Dedifferentiated amniotic fluid mesenchymal stem cell (primary cell): ENCODE measurements around the gene PTH2.

Source experiments
- DNase-seq: peaks from one replicate; pipeline ENCODE4 v3.0.0-alpha.2; 2016; ENCODE audit errors: extremely low spot score

The PTH2 gene

DNA sequence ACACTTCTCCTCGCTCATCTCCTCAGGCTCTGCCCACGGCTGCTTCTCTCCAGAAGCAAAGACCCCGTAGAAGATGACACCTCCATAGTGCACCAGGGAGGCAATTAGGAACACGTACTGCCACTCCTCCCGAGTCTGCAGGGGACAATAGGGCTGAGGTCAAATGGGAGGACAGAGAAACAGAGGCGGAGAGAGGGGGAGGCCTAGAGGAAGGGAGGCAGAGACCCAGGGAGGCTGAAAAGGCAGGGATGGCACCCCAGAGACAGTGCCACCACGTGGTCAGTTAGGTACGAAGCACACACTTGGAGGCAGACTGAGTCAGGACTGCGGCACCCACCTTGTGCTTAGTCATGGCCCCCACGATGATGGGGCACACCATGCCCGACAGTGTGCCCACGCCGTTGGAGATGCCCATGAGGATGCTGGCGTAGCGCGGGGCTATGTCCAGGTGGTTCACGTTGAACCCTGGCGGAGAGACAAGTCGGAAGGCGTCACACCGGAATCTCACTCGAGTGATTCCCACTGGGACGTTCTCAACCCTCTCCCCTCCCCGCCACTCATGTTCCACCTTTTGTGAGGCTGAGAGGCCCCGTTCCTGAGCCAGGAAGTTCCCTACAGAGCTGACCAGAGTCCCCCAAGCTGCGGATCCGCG, 7.6 kb upstream of the PTH2 start:
- no peak for DNase-seq

DNA sequence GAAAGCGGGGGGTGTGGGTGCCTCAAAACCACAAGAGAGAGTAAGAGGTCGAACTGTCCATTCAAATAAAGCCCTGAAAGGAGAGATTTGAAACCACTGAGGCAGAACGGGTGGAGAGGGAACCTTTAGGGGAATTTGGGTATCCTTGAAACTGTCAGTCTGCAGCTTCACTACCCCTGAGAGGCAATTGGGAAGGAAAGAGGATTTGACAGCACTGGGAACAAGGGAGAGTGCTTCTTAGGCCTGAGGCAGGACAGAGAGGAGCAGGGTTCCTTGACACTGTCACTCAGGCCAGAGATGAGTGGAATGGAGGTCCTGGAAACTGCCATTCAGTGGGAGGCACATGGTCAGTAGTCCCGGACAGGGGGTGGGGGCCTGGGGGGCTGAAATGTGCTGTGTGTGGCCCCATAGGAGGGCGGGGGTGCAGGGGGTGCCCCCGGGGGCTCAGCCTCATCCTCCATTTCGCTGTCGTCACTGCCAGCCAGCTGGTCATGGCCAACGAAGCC, 7.0 kb upstream of the PTH2 start:
- no peak for DNase-seq

DNA sequence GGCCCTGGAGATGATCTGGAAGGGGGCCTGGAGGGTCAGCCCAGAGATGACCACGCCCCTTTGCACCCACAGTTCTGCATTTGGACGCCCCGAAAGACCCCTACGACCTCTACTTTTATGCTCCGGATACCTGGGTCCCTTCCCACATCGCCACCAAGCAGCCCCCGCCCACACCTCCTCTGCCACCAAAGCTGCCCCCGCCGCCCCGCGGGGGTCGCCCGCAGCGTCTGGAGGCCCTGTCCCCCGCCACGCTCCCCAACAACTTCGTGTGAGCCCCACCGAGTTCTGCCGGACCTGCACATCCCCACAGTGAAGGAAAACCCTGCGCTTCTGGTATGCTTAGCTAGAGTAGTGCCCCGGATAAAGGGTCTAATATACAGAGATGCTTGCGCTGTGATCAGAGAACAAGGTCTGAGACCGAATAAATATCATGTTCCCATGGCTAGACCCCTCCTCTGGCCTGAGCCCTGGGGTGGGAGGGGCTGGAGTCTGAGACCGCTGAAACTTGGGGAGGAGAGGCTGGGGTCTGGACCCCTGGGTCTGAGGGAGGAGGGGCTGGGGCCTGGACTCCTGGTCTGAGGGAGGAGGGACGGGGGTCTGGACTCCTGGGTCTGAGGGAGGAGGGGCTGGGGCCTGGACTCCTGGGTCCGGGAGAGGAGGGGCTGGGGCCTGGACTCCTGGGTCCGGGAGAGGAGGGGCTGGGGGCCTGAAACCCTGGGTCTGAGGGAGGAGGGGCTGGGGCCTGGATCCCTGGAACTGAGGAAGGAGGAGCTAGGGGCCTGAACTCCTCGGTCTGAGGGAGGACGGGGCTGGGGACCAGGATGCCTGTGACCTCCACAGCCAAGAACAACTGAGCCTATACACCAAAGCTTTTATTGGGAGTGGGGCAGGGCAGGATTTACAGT, 5.6 kb upstream of the PTH2 start:
- no peak for DNase-seq

DNA sequence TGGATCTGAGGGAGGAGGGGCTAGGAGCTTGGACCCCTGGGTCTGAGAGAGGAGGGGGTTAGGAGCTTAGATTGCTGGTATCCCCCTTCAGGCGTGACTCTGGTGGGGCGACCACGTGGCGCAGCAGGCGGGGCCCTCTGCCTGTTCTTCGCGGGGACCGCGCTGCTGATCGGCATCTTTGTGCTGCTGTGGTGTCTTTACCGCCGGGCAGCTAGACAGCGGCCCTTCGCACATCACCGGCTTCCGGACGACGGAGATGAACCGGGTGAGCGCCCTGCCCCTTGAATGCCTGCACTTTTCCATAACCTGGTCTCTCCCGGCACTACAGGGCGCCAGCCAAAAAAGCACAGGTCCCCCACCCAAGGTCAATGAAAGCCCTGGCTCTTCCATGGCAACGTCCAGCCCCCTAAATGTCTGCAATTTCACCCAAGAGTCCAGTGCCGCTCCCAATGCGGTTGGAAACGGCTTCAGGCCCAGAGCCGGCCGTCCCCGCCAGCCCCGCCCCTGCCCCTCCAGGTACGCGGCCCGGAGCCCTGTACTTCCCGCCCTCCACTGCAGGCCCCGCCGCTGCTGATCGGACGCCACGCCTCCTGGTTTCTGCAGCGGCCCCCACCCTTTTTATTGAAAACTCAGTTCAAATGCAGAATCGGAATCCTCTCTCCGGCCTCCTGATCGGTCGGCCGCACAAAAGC, 4.8 kb upstream of the PTH2 start:
- no peak for DNase-seq

DNA sequence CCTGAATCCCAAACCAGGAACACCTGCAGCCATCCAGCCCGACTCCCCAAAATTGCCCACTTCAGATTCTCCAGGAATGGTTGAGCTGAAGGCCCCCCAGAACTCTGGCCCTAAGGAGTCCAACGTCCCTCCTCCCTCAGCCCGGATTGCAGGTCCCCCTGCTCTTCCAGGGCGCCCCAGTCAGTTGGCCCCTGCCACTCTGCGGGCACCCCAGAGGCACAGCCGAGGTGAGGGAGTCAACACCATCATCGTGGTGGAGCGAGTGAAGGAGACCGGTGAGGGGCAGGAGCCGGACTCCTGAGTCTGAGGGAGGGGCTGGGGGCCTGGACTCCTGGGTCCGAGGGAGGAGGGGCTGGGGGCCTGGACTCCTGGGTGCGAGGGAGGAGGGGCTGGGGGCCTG, 4.1 kb upstream of the PTH2 start:
- DNase-seq: no peak

DNA sequence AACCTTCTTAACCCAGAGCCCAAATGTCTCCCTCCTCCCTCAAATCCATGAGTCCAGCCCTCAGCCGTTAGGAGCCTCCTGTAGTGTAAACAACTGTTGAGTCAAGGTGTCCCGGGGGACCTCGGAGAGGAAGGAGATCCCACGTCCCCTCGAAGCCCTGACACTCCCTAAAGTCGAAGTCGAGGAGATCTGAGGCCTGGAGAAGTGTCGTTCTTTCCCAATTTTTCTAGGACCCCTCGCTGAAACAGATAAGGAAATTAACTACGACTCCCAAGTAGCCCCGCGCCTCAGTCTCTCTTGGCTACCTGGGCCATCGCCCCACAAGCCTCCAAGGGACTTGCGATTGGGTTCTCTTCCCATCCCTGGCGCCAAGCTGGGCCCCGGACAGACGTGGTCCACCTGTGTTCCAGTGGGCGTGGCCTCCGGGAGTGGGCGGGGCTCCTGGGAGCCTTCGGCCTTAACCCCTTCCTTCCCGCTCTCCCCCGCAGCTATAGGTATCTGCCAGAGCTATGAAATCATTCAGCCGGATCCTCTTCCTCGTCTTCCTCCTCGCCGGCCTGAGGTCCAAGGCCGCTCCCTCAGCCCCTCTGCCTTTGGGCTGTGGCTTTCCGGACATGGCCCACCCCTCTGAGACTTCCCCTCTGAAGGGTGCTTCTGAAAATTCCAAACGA, 2.8 kb upstream of the PTH2 start:
- no peak for DNase-seq

DNA sequence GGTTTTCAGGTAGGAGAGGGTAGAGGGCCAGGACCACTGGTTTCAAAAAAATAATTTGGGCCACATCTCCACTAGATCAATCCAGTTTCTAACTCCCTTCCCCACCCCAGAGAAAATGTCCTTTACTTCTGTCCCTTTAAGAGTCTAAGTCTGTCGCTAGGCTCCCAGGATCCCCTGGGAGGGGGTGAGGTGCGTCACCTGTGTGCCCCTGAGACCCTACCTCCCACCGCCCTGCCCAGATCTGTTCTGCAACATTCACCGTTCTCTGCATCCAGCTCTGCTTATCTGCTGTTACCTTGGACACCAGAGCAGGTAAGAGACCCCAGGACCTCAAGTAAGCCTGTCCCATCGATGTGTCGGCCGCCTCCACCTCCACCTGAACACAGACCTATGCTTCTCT, 1.9 kb upstream of the PTH2 start, which contains the start of gene GFY:
Gene GFY, plus strand, starts transcription at position 211 of the 400 bp plus-strand sequence. CDS start 1,043 bp downstream, outside the sequence.
- DNase-seq: no peak

DNA sequence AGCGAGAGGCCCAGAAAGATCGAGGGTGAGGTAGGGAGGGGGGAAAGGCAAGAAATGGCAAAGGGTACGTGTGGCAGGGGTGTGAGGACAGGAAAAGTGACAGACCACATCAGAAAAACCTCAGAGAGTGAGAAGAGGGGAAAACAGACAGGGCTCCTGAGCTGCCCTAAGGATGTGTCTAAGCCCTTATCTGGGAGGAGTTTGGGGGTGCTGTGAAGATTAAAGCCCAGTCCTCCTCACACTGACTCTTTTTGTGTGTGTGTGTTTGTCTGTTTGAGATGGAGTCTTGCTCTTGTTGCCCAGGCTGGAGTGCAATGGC, 703 bp upstream of the PTH2 start:
- DNase-seq: no peak

DNA sequence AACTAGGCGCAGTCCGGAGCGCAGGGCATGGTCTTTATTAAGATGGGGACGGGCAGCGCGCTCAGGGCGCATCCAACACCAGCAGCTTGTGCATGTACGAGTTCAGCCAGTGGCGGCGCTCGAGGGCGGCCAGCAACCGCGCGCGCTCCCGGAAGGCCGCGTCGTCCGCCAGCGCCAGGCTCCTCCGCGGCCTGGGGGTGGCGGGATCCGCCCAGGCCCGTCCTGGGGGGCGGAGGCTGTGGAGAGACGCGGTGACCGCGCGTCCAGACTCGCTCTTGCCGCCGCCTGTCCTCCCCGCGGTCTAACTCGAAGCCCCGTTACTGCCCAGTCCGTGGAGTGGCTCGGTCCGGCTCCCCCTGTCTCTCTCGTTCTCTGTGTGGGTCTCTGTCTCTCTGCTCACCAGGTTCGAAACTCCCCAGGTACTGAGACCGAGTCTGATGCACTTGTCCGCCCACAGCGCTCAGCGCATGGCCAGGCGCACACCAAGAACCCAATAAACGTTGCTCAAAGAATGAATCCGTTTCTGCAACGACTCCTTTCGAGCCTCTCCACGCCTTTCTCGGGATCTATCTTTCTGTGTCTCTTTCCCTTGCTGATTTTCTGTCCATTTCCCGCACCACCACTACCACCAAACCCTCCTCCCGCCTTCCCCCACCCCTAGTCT, 702 bp downstream of the PTH2 start:
- no peak for DNase-seq

DNA sequence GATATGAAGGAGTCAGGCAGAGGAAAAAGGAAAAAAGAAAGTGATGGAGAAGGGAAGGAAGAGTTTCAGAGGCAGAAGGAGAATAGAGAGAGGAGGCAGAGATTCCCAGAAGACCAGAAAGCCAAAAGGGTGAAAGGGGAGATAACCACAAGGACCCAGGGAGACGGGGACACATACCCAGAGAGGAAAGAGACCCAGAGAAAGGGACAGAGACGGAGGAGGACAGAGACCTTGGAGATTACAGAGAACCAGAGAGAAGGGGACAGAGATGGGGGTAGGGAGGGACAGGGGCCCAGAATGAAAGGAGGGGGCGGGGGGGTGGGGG, 1.4 kb downstream of the PTH2 start:
- DNase-seq: no peak

DNA sequence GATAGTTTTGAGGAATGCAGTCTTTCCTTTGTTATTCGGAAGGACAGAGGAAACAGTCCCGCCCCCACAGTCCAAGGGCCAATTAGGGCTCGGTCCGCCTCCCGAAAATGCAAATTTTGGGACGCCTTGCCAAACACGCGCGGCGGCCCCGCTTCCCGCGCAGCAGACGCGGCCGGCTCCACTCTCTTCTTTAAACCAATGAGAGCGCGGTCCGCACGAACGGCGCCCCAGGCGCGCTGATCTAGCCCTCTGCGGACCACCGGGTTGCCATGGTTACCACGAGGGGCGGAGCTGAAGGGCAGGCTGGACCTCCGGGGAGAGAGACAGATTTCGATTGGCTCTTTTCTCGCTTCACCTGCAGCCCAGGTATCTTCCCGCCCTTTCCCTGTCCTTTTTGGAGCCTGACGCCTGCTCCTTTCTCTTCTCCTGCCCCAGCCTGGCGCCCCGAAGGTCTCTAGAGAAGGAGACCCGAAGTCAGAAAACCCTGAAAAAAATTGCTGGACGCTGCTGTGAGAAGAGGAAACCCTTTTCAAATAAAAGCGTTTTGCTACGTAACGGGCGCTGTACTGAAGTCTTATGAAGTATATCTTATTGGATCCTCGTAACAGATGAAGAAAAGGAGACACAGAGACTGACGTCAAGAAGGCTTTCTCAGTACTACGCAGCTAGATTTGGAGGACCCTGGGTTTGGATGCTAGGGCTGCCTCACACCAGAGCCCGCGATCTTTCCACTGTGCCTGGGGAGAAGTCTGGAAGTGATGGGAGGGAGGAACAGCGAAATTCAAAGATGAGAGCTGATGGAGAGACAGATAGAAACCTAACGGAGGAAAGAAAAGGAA, 2.0 kb downstream of the PTH2 start:
- DNase-seq: peak; percentile 23

DNA sequence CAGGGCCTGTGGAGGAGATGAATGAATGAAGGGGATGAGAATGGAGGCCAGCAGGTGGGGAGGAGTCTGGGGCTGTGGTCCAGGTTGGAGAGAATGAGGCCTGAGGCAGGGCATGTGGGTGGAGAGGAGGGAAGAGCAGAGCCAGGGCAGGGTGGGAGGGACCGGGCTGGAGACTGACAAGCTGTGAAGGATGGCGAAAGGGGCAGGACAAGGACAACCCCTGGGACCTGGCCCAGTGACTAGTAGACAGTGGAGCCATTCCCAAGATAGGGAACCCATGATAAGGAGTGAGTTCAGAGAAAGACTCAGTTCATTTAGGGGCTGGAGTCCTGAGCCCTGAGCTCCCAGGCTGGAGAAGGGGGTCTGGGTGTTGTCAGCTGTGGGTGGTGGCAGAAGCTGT, 3.0 kb downstream of the PTH2 start:
- no peak for DNase-seq

DNA sequence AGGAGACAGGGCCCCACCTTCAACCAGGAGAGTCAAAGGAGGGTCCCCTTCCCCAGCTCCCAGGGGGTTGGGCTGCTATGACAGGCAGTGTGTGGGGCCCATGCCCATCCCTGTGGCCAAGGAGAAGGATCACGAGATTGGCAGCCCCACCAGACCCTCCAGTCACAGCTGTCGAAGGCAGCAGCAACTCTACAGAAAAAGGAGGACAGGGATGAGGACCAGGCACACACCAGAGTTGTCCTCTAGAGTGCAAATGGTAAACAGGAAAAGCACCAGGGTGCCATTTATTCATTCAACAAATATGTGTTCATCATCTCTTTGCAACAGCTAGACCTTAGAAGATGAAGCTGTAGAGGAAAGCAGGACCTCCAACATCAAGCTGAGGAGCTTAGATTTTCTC, 4.1 kb downstream of the PTH2 start:
- DNase-seq: no peak

DNA sequence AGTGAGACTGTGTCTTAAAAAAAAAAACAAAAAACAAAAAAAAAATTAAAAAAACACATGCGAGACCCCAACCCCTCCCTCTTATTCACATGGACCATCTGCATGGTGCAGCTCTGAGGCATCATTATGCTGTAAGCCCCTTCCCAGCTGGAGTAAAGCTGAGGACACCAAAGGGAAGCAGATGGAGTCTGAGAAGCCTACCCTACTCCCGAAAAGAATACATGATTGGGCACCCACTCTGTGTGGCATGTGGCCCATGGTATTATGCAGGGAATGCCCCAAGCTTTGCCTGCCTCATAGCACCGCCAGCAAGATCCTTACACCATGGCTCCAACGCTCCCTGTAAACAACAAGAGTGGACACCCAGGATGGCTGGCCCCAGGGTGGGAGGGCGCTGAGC, 4.7 kb downstream of the PTH2 start:
- no peak for DNase-seq

DNA sequence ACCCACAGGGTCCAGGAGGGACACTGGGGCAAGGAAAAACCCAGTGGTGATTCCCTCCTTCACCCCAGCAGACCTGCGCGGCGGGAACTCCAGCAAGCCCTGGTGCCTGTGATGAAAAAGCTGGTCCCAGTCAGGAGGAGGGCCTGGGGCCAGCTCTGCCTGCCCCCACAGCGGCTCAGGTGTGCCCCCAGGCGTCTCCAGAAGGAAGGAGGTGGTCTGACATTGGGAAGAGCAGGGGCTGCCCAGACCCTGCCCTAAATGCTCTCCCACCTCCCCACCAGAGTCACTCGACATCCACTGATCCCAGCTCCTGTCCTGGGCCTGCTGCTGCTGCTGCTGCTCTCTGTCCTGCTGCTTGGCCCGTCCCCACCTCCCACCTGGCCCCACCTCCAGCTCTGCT, 6.2 kb downstream of the PTH2 start:
- no peak for DNase-seq

DNA sequence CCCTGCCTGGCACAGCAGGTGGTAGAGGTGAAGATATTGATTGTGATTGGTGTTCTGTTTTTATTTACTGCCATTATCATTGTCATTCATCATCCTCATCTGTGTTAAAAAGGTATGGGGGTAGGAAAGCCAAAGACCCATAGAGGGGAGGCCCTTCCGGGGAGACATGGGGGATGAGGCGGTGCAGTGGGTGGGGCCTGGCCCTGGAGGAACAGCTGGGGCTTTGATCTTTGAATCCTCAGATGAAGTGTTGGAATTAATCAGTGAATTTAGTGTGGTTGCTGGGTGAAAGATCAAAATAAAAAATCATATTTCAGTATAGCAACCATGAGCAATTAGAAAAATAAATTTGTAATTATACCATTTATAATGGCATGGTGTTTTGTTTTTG, 7.4 kb downstream of the PTH2 start:
- DNase-seq: no peak

DNA sequence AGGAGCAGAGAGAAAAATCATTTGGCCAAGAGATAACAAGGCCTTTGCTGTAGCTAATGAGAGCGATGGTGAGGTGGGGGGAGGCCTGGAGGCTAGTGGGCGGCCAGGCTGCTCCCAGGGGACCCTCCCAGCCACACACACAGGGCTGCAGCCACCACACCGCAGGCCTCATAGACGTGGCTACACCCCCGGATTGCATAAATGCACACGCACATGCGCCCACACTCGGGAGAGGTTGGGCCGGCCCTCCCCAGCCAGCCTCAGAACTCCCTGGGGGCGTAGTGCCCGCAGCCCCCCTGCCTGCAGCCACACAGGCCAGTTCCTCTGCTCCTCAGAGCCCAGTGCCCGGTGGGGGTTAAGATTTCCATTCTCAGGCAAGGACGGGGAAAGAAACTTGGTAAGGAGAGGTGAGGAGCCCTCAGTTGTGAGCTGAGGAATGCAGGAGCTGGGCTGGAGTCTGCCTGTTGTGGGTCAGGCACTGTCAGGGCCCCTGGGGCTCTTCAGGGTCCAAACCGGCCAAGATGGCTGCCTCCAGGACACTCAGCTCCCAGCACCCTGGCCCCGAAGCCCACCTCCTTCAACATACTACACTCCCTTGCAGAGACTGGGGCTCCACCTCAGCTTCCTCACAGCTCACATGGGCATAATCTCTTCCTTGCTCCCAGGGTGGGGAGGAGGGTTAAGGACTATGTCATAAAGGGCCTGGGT, 8.0 kb downstream of the PTH2 start:
- DNase-seq: no peak

DNA sequence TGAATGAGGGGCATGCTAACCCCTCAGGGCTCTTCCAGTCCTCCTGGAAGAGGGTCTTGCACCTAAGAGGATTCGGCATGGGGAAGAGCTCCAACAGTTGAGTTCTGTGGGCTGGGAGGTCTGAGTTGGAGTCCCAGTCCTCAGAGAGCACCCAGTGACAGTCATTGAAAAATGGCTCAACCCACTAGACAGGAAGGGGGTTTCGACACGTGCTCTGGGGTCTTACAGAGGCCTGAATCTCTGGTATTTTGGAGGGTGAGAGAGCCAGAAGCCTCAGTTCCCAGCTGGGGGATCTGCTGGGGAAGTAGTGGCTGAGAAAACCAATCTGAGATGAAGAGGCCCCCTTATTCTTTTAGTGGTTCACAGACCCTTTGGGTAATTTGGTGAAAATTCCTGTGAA, 9.0 kb downstream of the PTH2 start:
- DNase-seq: no peak

DNA sequence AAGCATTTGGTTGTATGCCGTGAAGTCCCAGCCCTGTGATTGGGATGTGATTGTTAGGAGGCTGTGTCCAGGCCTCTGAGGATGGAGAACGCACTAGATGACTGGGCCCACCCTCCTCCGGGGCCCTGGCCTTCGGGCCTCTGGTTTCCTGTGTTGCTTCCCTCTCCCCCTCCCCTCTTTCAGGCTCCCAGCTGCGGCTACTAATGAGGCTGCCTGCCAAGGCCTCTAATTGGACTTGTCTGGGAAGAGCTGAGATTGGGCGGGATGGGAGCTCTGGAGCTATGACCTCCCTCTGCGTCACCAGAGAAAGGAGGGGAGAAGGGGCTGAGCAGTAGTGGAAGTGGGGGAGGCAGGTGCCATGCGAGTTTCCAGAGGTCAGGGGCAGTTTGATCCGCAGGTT, 9.9 kb downstream of the PTH2 start:
- DNase-seq: no peak

DNA sequence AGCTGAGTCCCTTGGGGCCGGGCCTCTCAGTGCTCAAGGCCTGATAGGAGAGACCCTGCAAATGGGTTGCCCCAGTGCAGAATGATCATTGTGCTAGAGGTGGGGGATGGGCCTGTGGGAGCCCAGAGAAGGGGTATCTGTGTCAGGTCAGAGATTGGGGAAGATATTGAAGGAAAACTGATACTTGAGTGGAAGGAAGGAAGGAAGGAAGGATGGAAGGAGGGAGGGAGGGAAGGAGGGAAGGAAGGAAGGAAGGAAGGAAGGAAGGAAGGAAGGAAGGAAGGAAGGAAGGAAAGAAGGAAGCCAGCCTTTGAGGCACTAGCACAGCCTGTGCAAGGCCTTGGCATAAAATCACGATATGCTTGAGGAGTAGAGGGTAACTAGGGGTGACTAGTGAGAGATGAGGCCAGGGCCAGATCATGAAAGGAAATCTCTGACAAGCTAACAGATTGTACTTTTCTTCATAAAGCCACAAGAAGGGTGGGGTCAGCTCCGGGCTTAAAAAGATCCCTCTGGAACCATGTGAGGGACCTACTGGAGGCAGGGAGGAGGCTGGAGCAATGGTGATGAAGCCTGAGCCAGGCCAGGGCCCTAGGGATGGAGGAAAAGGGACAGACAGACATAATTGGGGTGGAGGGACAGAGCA, 11.4 kb downstream of the PTH2 start:
- DNase-seq: no peak
